Measurements from ENCODE around the gene FCGR1A.
"Not testable (repeated sequence)": the region's sequence is repeated elsewhere in the genome, so short reads cannot be mapped to it uniquely, and the experiment has no call there.

FCGR1A gene

DNA sequence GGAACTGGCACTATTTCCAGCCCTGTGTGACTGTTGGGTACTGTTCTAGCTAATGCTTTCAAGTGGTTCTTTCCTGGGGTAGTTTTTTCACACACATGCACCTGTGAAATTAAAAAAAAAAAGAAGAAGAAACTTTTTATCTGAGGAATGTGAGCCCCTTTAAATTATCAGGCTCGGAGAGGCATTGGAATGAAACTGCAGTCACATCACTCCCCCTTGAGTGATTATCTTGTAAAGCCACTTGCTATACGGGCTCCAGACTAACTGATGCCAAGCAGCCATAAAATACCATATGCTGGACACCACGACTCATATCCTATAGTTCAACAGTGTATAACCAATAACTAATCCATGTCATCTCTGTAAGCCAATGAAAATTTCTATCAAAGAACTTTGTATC, 5.4 kb upstream of the FCGR1A start:
- in situ Hi-C loops (cut with MboI; ENCODE audit: low sequenced_read_pairs) = not testable (repeated sequence)

GRCh38 chr1:149778313-149778712, 4.2 kb upstream of the FCGR1A start:
- in situ Hi-C loops (cut with MboI; ENCODE audit: low sequenced_read_pairs) = not testable (repeated sequence)

DNA sequence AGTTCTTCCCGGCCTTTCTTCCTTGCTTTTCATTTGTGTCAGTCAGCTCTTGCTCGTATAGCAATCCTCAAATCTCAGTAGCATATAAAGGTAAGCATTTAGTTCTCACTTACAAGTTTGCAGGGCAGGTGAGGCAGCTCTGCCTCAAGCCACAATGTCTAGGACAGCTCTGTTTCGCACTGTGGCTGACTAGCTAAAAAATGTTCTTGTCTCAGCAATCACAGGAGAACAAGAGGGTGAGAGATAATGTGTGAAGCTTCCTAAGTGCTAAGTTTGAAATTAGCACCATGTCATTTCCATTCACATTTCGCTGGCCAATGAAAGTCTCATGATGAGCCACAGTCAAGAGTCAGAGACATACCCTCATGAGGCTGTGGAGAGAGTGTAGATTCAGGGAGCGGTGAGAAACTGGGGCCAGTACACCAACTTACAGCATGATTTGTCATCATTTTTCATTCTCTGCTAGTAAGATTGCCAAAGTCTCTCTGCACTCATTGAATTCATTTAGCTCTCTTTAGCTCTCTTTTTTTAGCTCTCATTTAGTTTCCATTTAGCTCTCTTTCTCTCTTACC, 995 bp upstream of the FCGR1A start:
- in situ Hi-C loops (cut with MboI; ENCODE audit: low sequenced_read_pairs) = not testable (repeated sequence)

- in situ Hi-C loops (cut with MboI; ENCODE audit: low sequenced_read_pairs) = not testable (repeated sequence)
Measured at GRCh38 chr1:149783289-149783688, 795 bp downstream of the FCGR1A start.

GRCh38 chr1:149783868-149784267, 1.4 kb downstream of the FCGR1A start:
- in situ Hi-C loops (cut with MboI; ENCODE audit: low sequenced_read_pairs) = not testable (repeated sequence)

- in situ Hi-C loops (cut with MboI; ENCODE audit: low sequenced_read_pairs) = not testable (repeated sequence)
Measured at GRCh38 chr1:149787688-149788451, 5.4 kb downstream of the FCGR1A start.

DNA sequence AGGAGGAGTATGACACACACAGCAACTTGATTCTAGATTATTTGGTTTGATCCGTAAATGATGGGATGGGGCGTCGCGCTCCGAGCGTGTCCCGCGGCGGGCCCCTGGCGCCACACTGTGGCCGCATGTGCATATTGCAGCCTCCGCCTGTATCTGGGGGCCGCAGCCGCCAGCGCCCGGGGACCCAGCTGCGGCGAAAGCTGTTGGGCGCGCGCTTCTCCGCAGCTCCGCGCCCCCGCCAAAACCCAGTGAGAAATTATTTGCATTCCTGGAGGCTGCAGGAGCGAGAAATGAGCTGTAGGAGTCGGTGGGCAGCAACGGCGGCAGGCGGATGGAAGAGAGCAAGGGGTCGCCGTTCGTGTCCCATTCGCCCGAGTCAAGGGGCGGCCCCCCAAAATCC, 10.0 kb downstream of the FCGR1A start:
- in situ Hi-C loops (cut with MboI; ENCODE audit: low sequenced_read_pairs) = not testable (repeated sequence)

GRCh38 chr1:149792912-149793515, 10.5 kb downstream of the FCGR1A start:
- in situ Hi-C loops (cut with MboI; ENCODE audit: low sequenced_read_pairs) = not testable (repeated sequence)

DNA sequence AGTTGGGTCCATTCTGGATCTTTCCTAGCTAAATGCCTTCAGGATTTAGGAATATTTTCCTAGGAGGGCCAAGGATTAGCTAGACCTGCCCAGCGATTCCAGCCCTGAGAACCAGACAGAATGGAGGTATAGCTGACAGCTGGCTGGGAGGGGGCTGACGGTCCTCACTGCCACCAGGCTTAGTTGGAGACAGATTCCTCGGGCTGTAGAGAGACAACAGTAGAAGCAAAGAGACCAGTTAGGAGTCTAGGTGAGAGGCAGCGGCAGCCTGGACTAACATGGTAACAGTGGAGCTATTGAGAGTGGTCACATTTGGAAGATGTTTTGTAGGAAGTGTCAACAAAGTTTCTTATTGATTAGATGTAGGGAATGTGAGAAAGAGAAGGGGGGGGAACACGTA, 11.4 kb downstream of the FCGR1A start:
- in situ Hi-C loops (cut with MboI; ENCODE audit: low sequenced_read_pairs) = not testable (repeated sequence)

GRCh38 chr1:149801628-149802027, 19.1 kb downstream of the FCGR1A start:
- in situ Hi-C loops (cut with MboI; ENCODE audit: low sequenced_read_pairs) = not testable (repeated sequence)

GRCh38 chr1:149804417-149805080, 22.1 kb downstream of the FCGR1A start:
- in situ Hi-C loops (cut with MboI; ENCODE audit: low sequenced_read_pairs) = not testable (repeated sequence)

- in situ Hi-C loops (cut with MboI; ENCODE audit: low sequenced_read_pairs) = not testable (repeated sequence)
Measured at GRCh38 chr1:149810697-149811405, 28.4 kb downstream of the FCGR1A start.

- in situ Hi-C loops (cut with MboI; ENCODE audit: low sequenced_read_pairs) = not testable (repeated sequence)
Measured at GRCh38 chr1:149811514-149811889, 29.0 kb downstream of the FCGR1A start.

DNA sequence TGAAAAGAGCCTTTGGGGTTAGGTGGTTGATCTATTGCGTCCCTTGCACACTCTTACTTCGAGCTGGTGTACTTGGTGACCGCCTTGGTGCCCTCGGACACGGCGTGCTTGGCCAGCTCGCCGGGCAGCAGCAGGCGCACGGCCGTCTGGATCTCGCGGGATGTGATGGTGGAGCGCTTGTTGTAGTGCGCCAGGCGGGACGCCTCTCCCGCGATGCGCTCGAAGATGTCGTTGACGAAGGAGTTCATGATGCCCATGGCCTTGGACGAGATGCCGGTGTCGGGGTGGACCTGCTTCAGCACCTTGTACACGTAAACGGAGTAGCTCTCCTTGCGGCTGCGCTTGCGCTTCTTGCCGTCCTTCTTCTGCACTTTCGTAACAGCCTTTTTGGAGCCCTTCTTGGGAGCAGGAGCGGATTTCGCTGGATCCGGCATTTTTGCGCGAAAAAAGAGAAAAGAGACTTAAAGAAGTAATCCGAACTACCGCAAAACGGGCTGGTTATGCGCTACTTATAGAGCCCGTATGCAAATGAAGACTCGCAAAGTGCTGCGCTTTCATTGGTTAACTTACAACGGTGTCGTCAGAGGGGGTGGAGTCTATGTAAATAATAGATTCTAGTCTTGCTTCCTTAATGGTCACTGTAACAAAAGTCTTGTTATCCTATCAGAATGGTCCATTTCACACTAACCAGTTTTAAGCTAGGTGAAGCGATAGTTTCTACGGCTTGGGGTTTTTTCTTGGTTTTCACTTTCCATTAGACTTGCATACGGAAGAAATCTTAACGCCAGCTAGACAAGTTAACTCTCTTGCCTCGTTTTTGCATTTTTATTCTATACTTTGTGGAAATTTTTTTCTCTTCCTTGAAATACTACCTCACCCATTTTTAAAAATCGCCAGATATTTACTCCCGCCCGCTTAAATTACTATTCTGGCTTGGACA, 29.7 kb downstream of the FCGR1A start:
- in situ Hi-C loops (cut with MboI; ENCODE audit: low sequenced_read_pairs) = not testable (repeated sequence)

DNA sequence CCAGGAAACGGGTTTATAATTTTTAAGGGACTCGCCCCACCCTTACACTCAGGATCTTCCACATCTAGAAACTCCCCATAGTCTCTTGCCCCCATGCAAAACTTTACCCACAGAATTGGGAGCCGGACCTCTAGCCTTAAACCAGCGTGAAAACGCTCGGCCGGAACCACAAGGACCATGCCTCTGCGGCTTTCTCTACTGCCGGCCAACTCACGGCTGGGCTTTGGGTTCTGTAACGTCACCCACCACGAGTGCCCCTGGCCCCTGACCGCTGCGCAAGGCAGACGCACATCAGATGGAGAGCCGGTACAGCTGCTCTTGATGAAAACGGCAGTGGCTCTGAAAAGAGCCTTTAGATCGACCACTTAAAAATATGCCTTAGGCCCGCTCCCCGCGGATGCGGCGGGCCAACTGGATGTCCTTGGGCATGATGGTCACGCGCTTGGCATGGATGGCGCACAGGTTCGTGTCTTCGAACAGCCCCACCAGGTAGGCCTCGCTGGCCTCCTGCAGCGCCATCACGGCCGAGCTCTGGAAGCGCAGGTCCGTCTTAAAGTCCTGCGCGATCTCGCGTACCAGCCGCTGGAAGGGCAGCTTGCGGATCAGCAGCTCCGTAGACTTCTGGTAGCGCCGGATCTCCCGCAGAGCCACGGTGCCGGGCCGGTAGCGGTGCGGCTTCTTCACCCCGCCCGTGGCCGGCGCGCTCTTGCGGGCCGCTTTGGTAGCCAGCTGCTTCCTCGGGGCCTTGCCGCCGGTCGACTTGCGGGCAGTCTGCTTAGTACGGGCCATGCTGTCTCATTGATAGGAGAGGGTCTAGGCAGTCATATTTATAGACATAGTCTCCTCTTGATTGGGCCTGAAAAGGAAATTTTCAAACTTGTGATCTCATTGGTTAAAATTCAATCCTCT, 30.7 kb downstream of the FCGR1A start:
- in situ Hi-C loops (cut with MboI; ENCODE audit: low sequenced_read_pairs) = not testable (repeated sequence)

GRCh38 chr1:149820387-149820786, 37.9 kb downstream of the FCGR1A start:
- in situ Hi-C loops (cut with MboI; ENCODE audit: low sequenced_read_pairs) = not testable (repeated sequence)

GRCh38 chr1:149826555-149826954, 44.1 kb downstream of the FCGR1A start:
- in situ Hi-C loops (cut with MboI; ENCODE audit: low sequenced_read_pairs) = not testable (repeated sequence)

GRCh38 chr1:149831764-149832315, 49.3 kb downstream of the FCGR1A start:
- in situ Hi-C loops (cut with MboI; ENCODE audit: low sequenced_read_pairs) = not testable (repeated sequence)

All from hTERT RPE-1 (cell line).